Ishikawa (cell line): ENCODE data around the gene MYOF.

Source experiments
- CEBPB ChIP-seq: IDR thresholded peaks from 2 replicates; pipeline ENCODE4 v1.6.1; 2012
- CREB1 ChIP-seq: IDR thresholded peaks from 2 replicates; pipeline ENCODE4 v1.6.1; 2012; ENCODE audit warnings: low read depth
- EGR1 ChIP-seq: IDR thresholded peaks from 2 replicates; pipeline ENCODE4 v1.6.1; 2012
- EP300 ChIP-seq: IDR thresholded peaks from 2 replicates; pipeline ENCODE4 v1.6.1; 2012; ENCODE audit warnings: borderline replicate concordance
- FOXM1 ChIP-seq: IDR thresholded peaks from 2 replicates; pipeline ENCODE4 v1.6.1; 2012; ENCODE audit warnings: low read depth, borderline replicate concordance
- MAX ChIP-seq: IDR thresholded peaks from 2 replicates; pipeline ENCODE4 v1.6.1; 2012
- NFIC ChIP-seq: IDR thresholded peaks from 2 replicates; pipeline ENCODE4 v1.6.1; 2012
- RAD21 ChIP-seq: IDR thresholded peaks from 2 replicates; pipeline ENCODE4 v1.6.1; 2012; ENCODE audit warnings: low read depth
- TAF1 ChIP-seq: IDR thresholded peaks from 2 replicates; pipeline ENCODE4 v1.6.1; 2012; ENCODE audit warnings: low read depth, mild to moderate bottlenecking
- TEAD4 ChIP-seq: IDR thresholded peaks from 2 replicates; pipeline ENCODE4 v1.6.1; 2012
- USF1 ChIP-seq: IDR thresholded peaks from 2 replicates; pipeline ENCODE4 v1.6.1; 2012
- YY1 ChIP-seq: IDR thresholded peaks from 2 replicates; pipeline ENCODE4 v1.6.1; 2012; ENCODE audit warnings: low read depth
- ZBTB7A ChIP-seq: IDR thresholded peaks from 2 replicates; pipeline ENCODE4 v1.6.1; 2012; ENCODE audit warnings: low read depth
- TF ChIP-seq, protein P1 (sequence below): IDR thresholded peaks from 2 replicates; pipeline ENCODE4 v1.6.1; 2012; ENCODE audit warnings: low read depth, mild to moderate bottlenecking

MYOF gene

GRCh38 chr10:93305122-93305521, 177.0 kb downstream of the MYOF start:
- no peak for TF ChIP-seq EP300
- no peak for TF ChIP-seq TAF1
- TF ChIP-seq CREB1 = no peak
- TF ChIP-seq FOXM1 = no peak
- TF ChIP-seq MAX = no peak
- no peak for TF ChIP-seq RAD21
- no peak for TF ChIP-seq ZBTB7A
- no peak for TF ChIP-seq USF1
- TF ChIP-seq EGR1 = no peak
- no peak for TF ChIP-seq TEAD4
- no peak for TF ChIP-seq YY1

- TF ChIP-seq YY1 (no peak), FOXM1 (no peak), RAD21 (no peak), ZBTB7A (no peak), NFIC (no peak), MAX (no peak), TAF1 (no peak), TEAD4 (no peak)
These were observed 181.2 kb downstream of the MYOF start for GRCh38 chr10:93300981-93301380.

GRCh38 chr10:93300288-93300917, 181.7 kb downstream of the MYOF start:
- TF ChIP-seq EP300 (no peak), FOXM1 (no peak), EGR1 (no peak), MAX (no peak)

- TF ChIP-seq YY1 = no peak
These were observed 182.4 kb downstream of the MYOF start for GRCh38 chr10:93299606-93300287.

GRCh38 chr10:93299195-93299594, 182.9 kb downstream of the MYOF start:
- TF ChIP-seq NFIC (no peak), RAD21 (no peak), MAX (no peak), TEAD4 (no peak), CREB1 (no peak)

- TF ChIP-seq RAD21 (no peak), MAX (no peak), YY1 (no peak), EP300 (no peak), TAF1 (no peak), ZBTB7A (no peak), CEBPB (no peak), USF1 (no peak)
- TF ChIP-seq, protein P1, sequence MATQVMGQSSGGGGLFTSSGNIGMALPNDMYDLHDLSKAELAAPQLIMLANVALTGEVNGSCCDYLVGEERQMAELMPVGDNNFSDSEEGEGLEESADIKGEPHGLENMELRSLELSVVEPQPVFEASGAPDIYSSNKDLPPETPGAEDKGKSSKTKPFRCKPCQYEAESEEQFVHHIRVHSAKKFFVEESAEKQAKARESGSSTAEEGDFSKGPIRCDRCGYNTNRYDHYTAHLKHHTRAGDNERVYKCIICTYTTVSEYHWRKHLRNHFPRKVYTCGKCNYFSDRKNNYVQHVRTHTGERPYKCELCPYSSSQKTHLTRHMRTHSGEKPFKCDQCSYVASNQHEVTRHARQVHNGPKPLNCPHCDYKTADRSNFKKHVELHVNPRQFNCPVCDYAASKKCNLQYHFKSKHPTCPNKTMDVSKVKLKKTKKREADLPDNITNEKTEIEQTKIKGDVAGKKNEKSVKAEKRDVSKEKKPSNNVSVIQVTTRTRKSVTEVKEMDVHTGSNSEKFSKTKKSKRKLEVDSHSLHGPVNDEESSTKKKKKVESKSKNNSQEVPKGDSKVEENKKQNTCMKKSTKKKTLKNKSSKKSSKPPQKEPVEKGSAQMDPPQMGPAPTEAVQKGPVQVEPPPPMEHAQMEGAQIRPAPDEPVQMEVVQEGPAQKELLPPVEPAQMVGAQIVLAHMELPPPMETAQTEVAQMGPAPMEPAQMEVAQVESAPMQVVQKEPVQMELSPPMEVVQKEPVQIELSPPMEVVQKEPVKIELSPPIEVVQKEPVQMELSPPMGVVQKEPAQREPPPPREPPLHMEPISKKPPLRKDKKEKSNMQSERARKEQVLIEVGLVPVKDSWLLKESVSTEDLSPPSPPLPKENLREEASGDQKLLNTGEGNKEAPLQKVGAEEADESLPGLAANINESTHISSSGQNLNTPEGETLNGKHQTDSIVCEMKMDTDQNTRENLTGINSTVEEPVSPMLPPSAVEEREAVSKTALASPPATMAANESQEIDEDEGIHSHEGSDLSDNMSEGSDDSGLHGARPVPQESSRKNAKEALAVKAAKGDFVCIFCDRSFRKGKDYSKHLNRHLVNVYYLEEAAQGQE = no peak
These were observed 186.0 kb downstream of the MYOF start for GRCh38 chr10:93296151-93296550.

- TF ChIP-seq EP300 = no peak
- no peak for TF ChIP-seq ZBTB7A
- TF ChIP-seq, protein P1 = no peak
- no peak for TF ChIP-seq RAD21
- TF ChIP-seq YY1 = no peak
- TF ChIP-seq TEAD4 = no peak
- no peak for TF ChIP-seq TAF1
- TF ChIP-seq MAX = no peak
These were observed 188.1 kb downstream of the MYOF start for GRCh38 chr10:93293999-93294398.
